ENCODE data around the gene NDUFB5.

The NDUFB5 gene

GRCh38 chr3:179604321-179605078 is at the start of gene NDUFB5, which contains the start of gene MRPL47:
TSS of gene NDUFB5 (plus strand) at chr3:179604794. CDS start at chr3:179604816, 22 bp downstream.
TSS of gene MRPL47 (minus strand) at chr3:179604638. CDS start at chr3:179604624, 14 bp downstream.
- DNase-seq (ENCODE audit: insufficient read length, low spot score) (peak; percentile 87), FAIRE-seq (peak; percentile 100)
- TF ChIP-seq POLR2A (IDR thresholded peaks at IDR 0.05; ENCODE audit: low read depth, low read length), result peak; percentile 58

- peak; percentile 42 for DNase-seq (ENCODE audit: insufficient read length, low spot score)
- FAIRE-seq, result peak; percentile 95
- TF ChIP-seq POLR2A (IDR thresholded peaks at IDR 0.05; ENCODE audit: low read depth, low read length), result no peak
Measured at GRCh38 chr3:179558742-179559364, 45.7 kb upstream of the NDUFB5 start.

GRCh38 chr3:179560791-179561190 is 43.8 kb upstream of the NDUFB5 start:
- no peak for TF ChIP-seq POLR2A (IDR thresholded peaks at IDR 0.05; ENCODE audit: low read depth, low read length)
- FAIRE-seq, result no peak

GRCh38 chr3:179562591-179563270 is 41.9 kb upstream of the NDUFB5 start, which contains the start of gene ACTL6A:
TSS of gene ACTL6A (plus strand) at chr3:179562926. CDS start at chr3:179563093, 167 bp downstream.
- DNase-seq (ENCODE audit: insufficient read length, low spot score) (peak; percentile 97), FAIRE-seq (peak; percentile 100)
- peak; percentile 90 for TF ChIP-seq POLR2A (IDR thresholded peaks at IDR 0.05; ENCODE audit: low read depth, low read length)

More at GRCh38 chr3:179560791-179561190, 43.8 kb upstream of the NDUFB5 start:
- no peak for DNase-seq (ENCODE audit: insufficient read length, low spot score)

GRCh38 chr3:179563271-179563783 is 41.3 kb upstream of the NDUFB5 start:
- no peak for TF ChIP-seq POLR2A (IDR thresholded peaks at IDR 0.05; ENCODE audit: low read depth, low read length)
- peak; percentile 50 for FAIRE-seq
- DNase-seq (ENCODE audit: insufficient read length, low spot score), result peak; percentile 58

GRCh38 chr3:179565496-179565895 is 39.1 kb upstream of the NDUFB5 start:
- FAIRE-seq (peak; percentile 80), DNase-seq (ENCODE audit: insufficient read length, low spot score) (no peak)
- TF ChIP-seq POLR2A (IDR thresholded peaks at IDR 0.05; ENCODE audit: low read depth, low read length), result no peak

GRCh38 chr3:179580992-179581391 is 23.6 kb upstream of the NDUFB5 start:
- peak; percentile 15 for FAIRE-seq
- no peak for DNase-seq (ENCODE audit: insufficient read length, low spot score)
- no peak for TF ChIP-seq POLR2A (IDR thresholded peaks at IDR 0.05; ENCODE audit: low read depth, low read length)

GRCh38 chr3:179589143-179589542 is 15.5 kb upstream of the NDUFB5 start:
- DNase-seq (ENCODE audit: insufficient read length, low spot score) (no peak), FAIRE-seq (peak; percentile 27)
- TF ChIP-seq POLR2A (IDR thresholded peaks at IDR 0.05; ENCODE audit: low read depth, low read length), result no peak

GRCh38 chr3:179590669-179591068 is 13.9 kb upstream of the NDUFB5 start:
- TF ChIP-seq POLR2A (IDR thresholded peaks at IDR 0.05; ENCODE audit: low read depth, low read length), result no peak
- no peak for DNase-seq (ENCODE audit: insufficient read length, low spot score)
- no peak for FAIRE-seq

- no peak for TF ChIP-seq POLR2A (IDR thresholded peaks at IDR 0.05; ENCODE audit: low read depth, low read length)
- DNase-seq (ENCODE audit: insufficient read length, low spot score) (no peak), FAIRE-seq (no peak)
Measured at GRCh38 chr3:179591313-179591712, 13.3 kb upstream of the NDUFB5 start.

GRCh38 chr3:179599531-179599930 is 5.1 kb upstream of the NDUFB5 start:
- DNase-seq (ENCODE audit: insufficient read length, low spot score) (no peak), FAIRE-seq (peak; percentile 15)
- TF ChIP-seq POLR2A (IDR thresholded peaks at IDR 0.05; ENCODE audit: low read depth, low read length), result no peak

GRCh38 chr3:179603321-179603720 is 1.3 kb upstream of the NDUFB5 start:
- no peak for TF ChIP-seq POLR2A (IDR thresholded peaks at IDR 0.05; ENCODE audit: low read depth, low read length)
- DNase-seq (ENCODE audit: insufficient read length, low spot score) (no peak), FAIRE-seq (no peak)

- FAIRE-seq (no peak), DNase-seq (ENCODE audit: insufficient read length, low spot score) (no peak)
- TF ChIP-seq POLR2A (IDR thresholded peaks at IDR 0.05; ENCODE audit: low read depth, low read length), result no peak
Measured at GRCh38 chr3:179603831-179604230, 763 bp upstream of the NDUFB5 start.
